Measurements from ENCODE around the gene KLHL29. TPM values are rescaled to one million over a fixed set of nuclear protein-coding genes. Genes with fewer than 3 reads are reported as not detected.

Gene KLHL29
- total RNA-seq, 3 donors from 2014 or later (not counting 1 experiment from before 2014, with no cell fraction given) = 0.24 to 0.43 (median 0.33) TPM

DNA sequence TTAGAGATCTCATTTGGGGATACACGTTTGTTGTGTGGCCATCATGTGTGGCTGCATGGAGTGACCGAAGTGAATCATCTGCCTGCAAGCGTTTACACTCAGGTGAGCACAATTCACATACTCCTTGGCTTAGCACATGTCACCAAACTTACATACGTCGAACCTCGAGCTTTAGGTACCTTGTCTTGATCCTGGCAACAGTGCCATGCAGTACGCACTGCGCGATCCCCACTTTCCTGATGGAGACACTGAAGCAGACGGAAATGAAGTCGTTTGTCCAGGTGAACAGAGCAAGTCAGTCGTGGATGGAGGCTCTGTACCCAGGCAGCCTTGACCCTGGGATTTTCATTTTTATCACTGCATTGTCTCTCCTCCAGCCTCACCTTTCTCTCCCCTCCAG, 32.3 kb downstream of the KLHL29 start:
- intact Hi-C loops (cut with micrococcal nuclease) = no loop called here
- Mint-ChIP-seq H3K9me3 (no peaks in the 10 kb centered on the region), H3K36me3 (no peaks in the 10 kb centered on the region), H3K27ac (no peak overlapping the region), H3K27me3 (ENCODE audit: low read depth in 2 of 2) (peaks cover 8 to 10% of the 10 kb centered on the region in 2 donors), H3K4me1 (no peaks in the 10 kb centered on the region), H3K4me3 (no peak overlapping the region)
- no peak for DNase-seq
- Histone ChIP-seq H3K27me3 (ENCODE audit: control insufficient read depth, insufficient read depth, low read length) (no peaks in the 10 kb centered on the region), H3K27ac (ENCODE audit: low read length) (no peak overlapping the region), H3K4me1 (ENCODE audit: control insufficient read depth, insufficient read depth, low read length) (no peaks in the 10 kb centered on the region), H3K9me3 (ENCODE audit: control insufficient read depth, insufficient read depth, low read length) (no peaks in the 10 kb centered on the region), H3K4me3 (ENCODE audit: low read length) (no peak overlapping the region), H3K36me3 (ENCODE audit: control insufficient read depth, insufficient read depth, low read length) (no peaks in the 10 kb centered on the region)
- no peak for TF ChIP-seq CTCF (IDR thresholded peaks at IDR 0.05)
- no peak for ATAC-seq
- 89% methylated on average over 12 of the region's 12 CpGs for WGBS (ENCODE audit: insufficient coverage)

GRCh38 chr2:23418056-23418455, 33.1 kb downstream of the KLHL29 start:
- ATAC-seq = no peak

DNA sequence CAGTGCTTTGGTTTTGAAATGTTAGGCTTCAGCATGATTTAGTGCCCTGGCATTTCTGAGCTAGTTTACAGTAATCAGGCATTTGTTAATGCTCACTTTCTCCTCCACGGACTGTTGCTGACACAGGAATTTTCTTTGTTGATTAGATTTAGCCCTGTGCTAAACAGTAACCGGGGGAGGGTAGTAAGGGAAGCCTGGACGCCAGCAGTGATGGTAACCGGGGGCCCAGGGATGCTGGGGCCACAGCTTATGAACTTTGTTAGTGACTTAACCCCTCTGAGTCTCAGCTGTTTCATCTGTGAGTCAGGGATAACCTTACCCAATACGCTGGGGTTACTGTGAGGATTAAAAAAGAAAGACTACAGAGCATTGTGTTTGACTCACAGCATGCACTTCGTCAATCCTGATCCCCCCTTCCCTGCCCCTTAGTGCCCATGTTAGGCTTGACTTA, 33.5 kb downstream of the KLHL29 start:
- Histone ChIP-seq H3K4me1 (ENCODE audit: control insufficient read depth, insufficient read depth, low read length) (no peaks in the 10 kb centered on the region), H3K4me3 (ENCODE audit: low read length) (no peak overlapping the region), H3K27ac (ENCODE audit: low read length) (no peak overlapping the region), H3K27me3 (ENCODE audit: control insufficient read depth, insufficient read depth, low read length) (no peaks in the 10 kb centered on the region), H3K36me3 (ENCODE audit: control insufficient read depth, insufficient read depth, low read length) (no peaks in the 10 kb centered on the region), H3K9me3 (ENCODE audit: control insufficient read depth, insufficient read depth, low read length) (no peaks in the 10 kb centered on the region)
- Mint-ChIP-seq H3K4me3 (no peak overlapping the region), H3K27ac (no peak overlapping the region), H3K36me3 (no peaks in the 10 kb centered on the region), H3K27me3 (ENCODE audit: low read depth in 2 of 2) (peaks cover 8 to 10% of the 10 kb centered on the region in 2 donors), H3K9me3 (no peaks in the 10 kb centered on the region), H3K4me1 (no peaks in the 10 kb centered on the region)
- intact Hi-C loops (cut with micrococcal nuclease) = no loop called here
- DNase-seq (no peak), ATAC-seq (no peak)
- 69% methylated on average over 6 of the region's 6 CpGs for WGBS (ENCODE audit: insufficient coverage)
- no peak for TF ChIP-seq CTCF (IDR thresholded peaks at IDR 0.05)

More at GRCh38 chr2:23418056-23418455, 33.1 kb downstream of the KLHL29 start:
- WGBS (ENCODE audit: insufficient coverage) = 96% methylated on average over 5 of the region's 5 CpGs
- no peak for DNase-seq
- no peak overlapping the region for H3K27ac ChIP-seq (ENCODE audit: low read length)
- H3K36me3 Mint-ChIP-seq = no peaks in the 10 kb centered on the region
- H3K4me1 ChIP-seq (ENCODE audit: control insufficient read depth, insufficient read depth, low read length) = no peaks in the 10 kb centered on the region
- no peak overlapping the region for H3K4me3 ChIP-seq (ENCODE audit: low read length)
- no peaks in the 10 kb centered on the region for H3K4me1 Mint-ChIP-seq
- H3K27ac Mint-ChIP-seq = no peak overlapping the region
- no peaks in the 10 kb centered on the region for H3K36me3 ChIP-seq (ENCODE audit: control insufficient read depth, insufficient read depth, low read length)
- no peak for TF ChIP-seq CTCF (IDR thresholded peaks at IDR 0.05)
- no peak overlapping the region for H3K4me3 Mint-ChIP-seq
- no peaks in the 10 kb centered on the region for H3K9me3 ChIP-seq (ENCODE audit: control insufficient read depth, insufficient read depth, low read length)
- intact Hi-C loops (cut with micrococcal nuclease) = no loop called here
- H3K9me3 Mint-ChIP-seq = no peaks in the 10 kb centered on the region
- H3K27me3 ChIP-seq (ENCODE audit: control insufficient read depth, insufficient read depth, low read length) = no peaks in the 10 kb centered on the region
- H3K27me3 Mint-ChIP-seq (ENCODE audit: low read depth in 2 of 2) = peaks cover 8 to 10% of the 10 kb centered on the region in 2 donors
